Lung (tissue), 12 donors: ENCODE data around the gene TSPAN7. TPM values are rescaled to one million over a fixed set of nuclear protein-coding genes. Genes with fewer than 3 reads are reported as not detected.

Experiments used
- ATAC-seq: fragments of 200-7000 bp; cut with Tn5 transposase; one replicate; pipeline ENCODE4 v1.9.1; 2020; ENCODE audit warnings: moderate number of reproducible peaks; ENCODE audit not compliant: insufficient read depth, low FRiP score
- DNase-seq, 3 donors: peaks; one replicate each; pipeline ENCODE4 v3.0.0-alpha.2; 2013 to 2017
- H3K27ac ChIP-seq, 2 donors: one replicate each; pipeline ENCODE4 v1.5.1; 2013; ENCODE audit warnings: mild to moderate bottlenecking in 2 of 2, moderate library complexity in 2 of 2, control low read depth in 1 of 2, inconsistent platforms in 1 of 2, low read depth in 1 of 2, low read length in 1 of 2
- H3K27me3 ChIP-seq, 3 donors: one replicate each; pipeline ENCODE4 v1.5.1; 2013; ENCODE audit warnings: low read length in 2 of 3; ENCODE audit not compliant: control insufficient read depth in 3 of 3, insufficient read depth in 3 of 3
- H3K36me3 ChIP-seq, 4 donors: one replicate each; pipeline ENCODE4 v1.5.1; 2013; ENCODE audit warnings: low read length in 4 of 4, mild to moderate bottlenecking in 1 of 4, moderate library complexity in 1 of 4; ENCODE audit not compliant: control insufficient read depth in 4 of 4, insufficient read depth in 4 of 4
- H3K4me1 ChIP-seq, 5 donors: one replicate each; pipeline ENCODE4 v1.5.1; 2013; ENCODE audit warnings: low read length in 5 of 5, mild to moderate bottlenecking in 2 of 5, moderate library complexity in 1 of 5; ENCODE audit not compliant: control insufficient read depth in 5 of 5, insufficient read depth in 5 of 5
- H3K4me3 ChIP-seq: one replicate; pipeline ENCODE4 v1.5.1; 2013; ENCODE audit warnings: mild to moderate bottlenecking, control low read depth, moderate library complexity
- H3K9ac ChIP-seq, 2 donors: one replicate each; pipeline ENCODE4 v1.5.1; 2013; ENCODE audit warnings: low read length in 2 of 2, control low read depth in 1 of 2; ENCODE audit not compliant: insufficient read depth in 1 of 2
- H3K9me3 ChIP-seq, 4 donors: one replicate each; pipeline ENCODE4 v1.5.1; 2013; ENCODE audit warnings: low read length in 3 of 4, mild to moderate bottlenecking in 1 of 4, moderate library complexity in 1 of 4; ENCODE audit not compliant: control insufficient read depth in 4 of 4, insufficient read depth in 3 of 4
- WGBS, 2 donors: extraction: QIAGEN DNeasy Blood & Tissue Kit; methylation state at CpG; one replicate each; pipeline ENCODE4 v1.1.7; 2013; 5-methylcytosine and 5-hydroxymethylcytosine counted together
- polyA plus RNA-seq, 2 donors: library from polyadenylated mRNA; stranded (reverse); fragments of 200-250 nt; gene quantifications; one replicate each; pipeline ENCODE4 v1.2.1, GENCODE V29; 2013
- total RNA-seq, 2 donors: library from RNA; depleted of rRNA in 1 of 2; stranded (reverse); fragments of >200 nt in 1 of 2; gene quantifications; one replicate each; pipeline ENCODE4 v1.2.1, GENCODE V29; 2014 to 2021
- TF ChIP-seq, protein P1 (sequence below): IDR thresholded peaks from 2 replicates; pipeline ENCODE4 v1.5.1; 2012; ENCODE audit warnings: mild to moderate bottlenecking; ENCODE audit errors: control extremely low read depth, extremely low read depth
- donor health status: control.
- donor health status: control.
- donor health status: Bipolar disorder and iron deficiency.
- donor health status: healthy.
- donor health status: DM: yes; HTN: yes; CAD: no.

TSPAN7 gene
- total and polyA plus RNA-seq, 4 donors: 36.4 to 52.4 (median 40.8) TPM

DNA sequence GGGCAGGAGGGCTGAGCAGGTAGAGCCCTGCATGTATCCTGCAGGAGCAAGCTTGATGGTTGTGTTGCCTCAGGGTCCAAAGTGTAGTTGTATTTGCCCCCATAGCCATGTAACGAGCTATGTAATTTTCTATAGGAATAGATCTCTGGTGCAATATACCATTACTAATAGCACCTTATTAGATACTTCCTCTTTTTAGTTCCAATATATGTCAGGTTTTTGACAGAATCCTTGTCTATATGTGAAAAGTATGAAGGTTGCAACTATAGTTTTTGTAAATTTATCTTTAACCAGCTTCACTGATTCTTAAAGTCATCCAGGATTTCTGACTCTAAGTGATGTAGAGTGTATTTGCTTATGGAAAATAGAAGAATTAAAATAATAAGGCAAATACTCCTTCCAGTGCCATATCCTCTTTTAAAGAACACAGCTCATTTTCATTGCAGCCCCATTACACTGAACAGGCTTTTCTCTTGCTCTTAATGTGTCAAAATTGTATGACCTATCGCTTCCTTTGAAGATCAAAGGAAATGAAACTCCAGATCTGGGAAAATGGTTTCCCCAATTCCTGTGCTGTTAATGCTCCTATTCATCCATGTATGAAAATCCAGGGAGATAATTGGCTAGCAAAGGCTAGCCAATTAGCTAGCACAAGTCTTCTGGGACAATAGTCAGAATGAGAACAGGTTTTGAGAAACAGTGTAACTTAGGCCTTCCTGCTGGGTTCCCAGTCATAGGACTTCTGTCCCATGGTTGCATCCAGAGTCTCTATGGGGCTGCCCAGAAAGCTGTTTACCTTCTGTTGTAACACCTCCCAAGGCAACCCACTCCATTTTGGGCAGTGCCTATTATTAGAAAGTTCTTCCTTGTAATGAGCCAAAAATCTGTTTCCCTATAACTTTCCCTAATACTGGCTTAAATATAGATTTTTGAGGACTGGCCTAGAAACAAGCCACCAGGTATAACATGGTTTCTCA is 90.6 kb downstream of the TSPAN7 start:
- Histone ChIP-seq H3K27ac (no peak overlapping the region), H3K4me1 (peaks cover 0 to 6% (median 0%) of the 10 kb centered on the region in 5 donors), H3K36me3 (no peaks in the 10 kb centered on the region), H3K27me3 (peaks cover 2 to 4% (median 2%) of the 10 kb centered on the region in 3 donors), H3K9me3 (peaks cover 0 to 3% (median 0%) of the 10 kb centered on the region in 4 donors), H3K4me3 (no peak overlapping the region), H3K9ac (no peak overlapping the region)
- no peak for ATAC-seq
- TF ChIP-seq, protein P1, sequence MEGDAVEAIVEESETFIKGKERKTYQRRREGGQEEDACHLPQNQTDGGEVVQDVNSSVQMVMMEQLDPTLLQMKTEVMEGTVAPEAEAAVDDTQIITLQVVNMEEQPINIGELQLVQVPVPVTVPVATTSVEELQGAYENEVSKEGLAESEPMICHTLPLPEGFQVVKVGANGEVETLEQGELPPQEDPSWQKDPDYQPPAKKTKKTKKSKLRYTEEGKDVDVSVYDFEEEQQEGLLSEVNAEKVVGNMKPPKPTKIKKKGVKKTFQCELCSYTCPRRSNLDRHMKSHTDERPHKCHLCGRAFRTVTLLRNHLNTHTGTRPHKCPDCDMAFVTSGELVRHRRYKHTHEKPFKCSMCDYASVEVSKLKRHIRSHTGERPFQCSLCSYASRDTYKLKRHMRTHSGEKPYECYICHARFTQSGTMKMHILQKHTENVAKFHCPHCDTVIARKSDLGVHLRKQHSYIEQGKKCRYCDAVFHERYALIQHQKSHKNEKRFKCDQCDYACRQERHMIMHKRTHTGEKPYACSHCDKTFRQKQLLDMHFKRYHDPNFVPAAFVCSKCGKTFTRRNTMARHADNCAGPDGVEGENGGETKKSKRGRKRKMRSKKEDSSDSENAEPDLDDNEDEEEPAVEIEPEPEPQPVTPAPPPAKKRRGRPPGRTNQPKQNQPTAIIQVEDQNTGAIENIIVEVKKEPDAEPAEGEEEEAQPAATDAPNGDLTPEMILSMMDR: no peak
- no peak for DNase-seq
- 56 to 83% methylated on average over 2 of the region's 2 CpGs for WGBS, 2 donors

DNA sequence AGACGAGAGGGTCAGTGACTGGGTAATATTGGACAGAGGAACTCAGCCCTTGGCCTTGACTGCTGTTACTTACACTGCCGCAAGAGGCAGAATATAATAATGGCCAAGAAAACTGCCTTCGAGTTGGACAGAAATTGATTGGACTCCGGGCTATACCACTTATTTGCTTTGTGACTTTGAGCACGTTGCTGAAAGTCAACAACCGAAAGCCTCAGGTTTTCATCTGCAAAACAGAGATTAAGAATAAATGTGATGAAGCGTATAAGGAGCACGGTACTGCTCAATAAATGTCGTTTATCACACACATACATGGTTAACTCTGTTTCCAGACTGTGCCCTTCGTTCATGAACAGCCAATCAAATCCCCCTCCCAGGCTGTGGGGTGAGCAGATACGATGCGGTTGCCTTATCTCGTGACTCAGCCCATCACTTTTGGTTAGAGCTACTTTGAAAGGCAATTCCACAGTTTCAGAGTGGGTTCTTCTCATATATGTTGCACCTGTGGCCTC is 91.6 kb downstream of the TSPAN7 start:
- WGBS, 2 donors: 81 to 91% methylated on average over 13 of the region's 13 CpGs
- H3K4me1 ChIP-seq: peaks cover 0 to 6% (median 0%) of the 10 kb centered on the region in 5 donors

DNA sequence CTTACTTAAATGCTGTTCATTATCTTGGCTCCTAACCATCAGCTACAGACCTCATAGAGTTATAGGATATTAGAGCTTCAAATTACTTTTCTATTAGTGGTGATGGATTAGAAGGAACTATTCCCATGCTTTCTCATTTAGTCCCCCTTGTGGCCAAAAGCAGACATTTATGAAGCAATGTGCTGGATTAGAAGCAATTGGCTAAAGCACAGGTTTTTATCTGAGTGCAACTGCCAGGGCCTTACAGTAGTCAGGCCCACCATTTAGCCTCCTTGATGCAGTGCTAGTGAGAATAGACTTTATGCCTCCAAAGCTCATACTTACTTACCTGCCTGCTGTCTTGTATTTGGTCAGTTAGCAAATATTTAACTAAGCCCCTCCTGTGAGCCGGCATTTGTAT is 93.0 kb downstream of the TSPAN7 start:
- Histone ChIP-seq H3K27ac (no peak overlapping the region), H3K9me3 (peaks cover 0 to 1% (median 0%) of the 10 kb centered on the region in 4 donors), H3K4me3 (no peak overlapping the region), H3K9ac (no peak overlapping the region), H3K27me3 (peaks cover 2 to 12% (median 4%) of the 10 kb centered on the region in 3 donors), H3K4me1 (peaks cover 0 to 6% (median 0%) of the 10 kb centered on the region in 5 donors), H3K36me3 (no peaks in the 10 kb centered on the region)
- DNase-seq: peak; percentile 23 to 72 (median 59)
- TF ChIP-seq, protein P1: peak; percentile 25
- WGBS, 2 donors: 86 to 100% methylated on average over 1 of the region's 1 CpG
- ATAC-seq: no peak

More for the DNA sequence above, 91.6 kb downstream of the TSPAN7 start:
- H3K27ac ChIP-seq: no peak overlapping the region
- peaks cover 2 to 7% (median 4%) of the 10 kb centered on the region in 3 donors for H3K27me3 ChIP-seq
- no peaks in the 10 kb centered on the region for H3K36me3 ChIP-seq
- H3K4me3 ChIP-seq: no peak overlapping the region
- TF ChIP-seq, protein P1: no peak
- ATAC-seq: no peak
- H3K9ac ChIP-seq: no peak overlapping the region
- peaks cover 0 to 3% (median 0%) of the 10 kb centered on the region in 4 donors for H3K9me3 ChIP-seq
- DNase-seq: no peak
